Stimulated activated CD4-positive, alpha-beta T cell treated with anti-CD3 and anti-CD28 coated beads, TNF-alpha, amount 100 ng/mL, for 48 hours (primary cell): ENCODE results near the gene MYRIP.

Experiments used
- DNase-seq, 3 donors: peaks; one replicate each; pipeline ENCODE4 v3.0.0-alpha.2; 2020; ENCODE audit warnings: low read depth in 3 of 3

The MYRIP gene

DNA sequence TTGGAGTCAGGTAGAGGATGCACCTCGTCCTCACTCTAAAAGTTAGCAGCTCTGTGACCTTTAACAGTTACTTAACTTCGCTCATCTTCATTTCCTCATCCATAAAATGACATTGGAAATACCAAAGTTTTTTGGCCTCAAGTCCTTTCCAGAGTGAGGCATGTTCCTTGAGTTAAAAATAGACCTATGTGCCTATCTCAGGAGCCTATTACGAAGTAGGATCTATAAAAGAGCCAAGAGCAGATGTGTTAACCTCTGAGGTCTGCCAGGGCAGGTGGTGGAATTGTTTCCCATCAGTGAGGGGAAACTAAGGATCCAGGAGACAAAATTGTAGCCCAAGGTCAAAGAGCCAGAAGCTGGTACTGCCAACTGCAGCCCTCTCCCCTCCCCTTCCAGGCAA is 379.7 kb downstream of the MYRIP start:
- no peak for DNase-seq

DNA sequence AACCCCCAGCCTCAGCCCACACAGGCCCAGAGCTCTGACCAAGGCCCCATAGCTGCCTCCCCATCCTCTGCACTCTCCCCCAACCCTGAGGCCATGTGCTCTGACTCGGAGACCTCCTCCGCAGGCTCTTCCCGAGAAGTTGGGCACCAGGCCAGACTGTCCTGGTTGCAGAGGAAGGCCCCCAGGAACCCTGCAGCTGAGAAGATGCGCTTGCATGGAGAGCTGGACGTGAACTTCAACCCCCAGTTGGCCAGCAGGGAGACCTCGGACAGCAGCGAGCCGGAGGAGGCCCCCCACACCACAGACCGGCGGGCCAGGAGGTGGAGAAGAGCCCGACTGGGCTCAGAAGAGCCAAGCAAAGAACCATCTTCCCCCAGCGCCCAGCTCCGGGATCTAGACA is 380.6 kb downstream of the MYRIP start:
- no peak for DNase-seq

DNA sequence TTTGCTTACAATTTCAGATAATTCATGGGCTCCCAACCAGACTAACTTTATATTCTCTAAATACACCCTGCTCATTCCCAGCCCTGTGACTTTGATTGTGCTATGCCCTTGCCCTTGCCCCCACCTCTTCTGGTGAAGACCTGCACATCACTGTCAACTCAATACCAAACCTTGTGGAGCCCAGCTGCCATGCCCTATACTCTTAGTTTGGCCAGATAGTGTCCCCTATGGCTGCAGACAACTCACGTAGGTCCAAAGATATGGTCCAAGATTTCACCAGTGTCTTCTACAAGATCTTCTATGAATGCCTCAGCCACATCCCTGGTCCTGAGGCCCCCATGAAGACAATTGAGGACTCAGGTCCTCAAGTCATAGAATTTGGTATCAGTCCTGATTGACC is 381.8 kb downstream of the MYRIP start:
- DNase-seq = no peak

DNA sequence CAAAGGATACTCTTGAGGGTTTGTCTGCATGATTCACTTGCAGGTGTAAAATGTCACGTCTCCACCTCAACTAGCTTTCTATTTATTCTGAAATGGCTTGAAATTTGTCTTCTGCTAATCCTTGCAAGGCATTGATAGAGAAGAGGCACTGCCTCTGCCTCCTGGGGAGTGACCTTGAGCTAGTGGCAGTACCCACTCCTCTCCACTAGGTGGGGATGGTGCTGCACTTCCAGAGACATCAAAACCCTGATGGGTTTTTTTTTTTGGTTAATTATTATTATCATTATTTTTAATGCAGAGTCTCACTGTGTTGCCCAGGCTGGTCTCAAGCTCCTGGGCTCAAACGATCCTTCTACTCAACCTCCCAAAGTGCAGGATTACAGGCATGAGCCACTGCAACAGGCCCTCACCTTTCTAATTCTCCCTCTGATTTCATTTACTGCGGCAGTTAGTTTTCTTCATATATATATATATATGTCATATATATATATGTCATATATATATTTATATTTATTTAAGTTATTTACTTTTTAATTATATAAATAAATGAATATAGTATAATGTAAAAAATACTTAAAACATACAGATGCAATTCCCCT is 382.5 kb downstream of the MYRIP start:
- peak; percentile 22 to 32 (median 27) for DNase-seq

DNA sequence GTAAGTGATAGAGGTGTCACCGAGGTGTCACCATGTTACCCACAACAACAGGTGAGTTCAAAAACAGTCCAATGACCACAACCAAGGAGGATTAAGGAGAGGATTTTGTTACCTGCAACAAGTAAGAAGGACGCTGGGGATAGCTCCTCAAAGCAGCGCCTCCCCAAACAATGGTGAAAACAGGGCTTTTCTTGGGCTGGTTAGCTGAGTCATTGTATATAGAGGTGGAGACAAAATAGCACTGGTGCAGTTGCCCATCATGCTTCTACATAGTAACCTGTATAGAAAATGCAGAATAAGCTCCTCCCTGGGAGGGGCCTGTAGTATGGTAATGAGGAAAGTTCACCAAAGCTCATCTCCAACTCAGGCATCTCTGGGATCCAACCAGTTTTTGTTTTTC is 383.2 kb downstream of the MYRIP start:
- no peak for DNase-seq

DNA sequence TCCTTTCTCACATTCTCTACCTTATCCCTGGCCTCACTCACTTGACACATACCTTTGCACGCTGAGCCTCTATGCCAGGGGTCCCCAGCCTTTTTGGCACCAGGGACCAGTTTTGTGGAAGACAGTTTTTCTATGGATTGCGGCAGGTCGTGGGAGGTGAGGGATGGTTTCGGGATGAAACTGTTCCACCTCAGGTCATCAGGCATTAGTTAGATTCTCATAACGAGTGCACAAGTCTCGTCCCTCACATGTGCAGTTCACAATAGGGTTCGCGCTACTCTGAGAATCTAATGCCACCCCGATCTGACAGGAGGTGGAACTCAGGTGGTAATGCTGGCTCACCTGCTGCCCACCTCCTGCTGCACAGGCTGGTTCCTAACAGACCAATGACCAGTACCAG is 387.6 kb downstream of the MYRIP start:
- DNase-seq = no peak

DNA sequence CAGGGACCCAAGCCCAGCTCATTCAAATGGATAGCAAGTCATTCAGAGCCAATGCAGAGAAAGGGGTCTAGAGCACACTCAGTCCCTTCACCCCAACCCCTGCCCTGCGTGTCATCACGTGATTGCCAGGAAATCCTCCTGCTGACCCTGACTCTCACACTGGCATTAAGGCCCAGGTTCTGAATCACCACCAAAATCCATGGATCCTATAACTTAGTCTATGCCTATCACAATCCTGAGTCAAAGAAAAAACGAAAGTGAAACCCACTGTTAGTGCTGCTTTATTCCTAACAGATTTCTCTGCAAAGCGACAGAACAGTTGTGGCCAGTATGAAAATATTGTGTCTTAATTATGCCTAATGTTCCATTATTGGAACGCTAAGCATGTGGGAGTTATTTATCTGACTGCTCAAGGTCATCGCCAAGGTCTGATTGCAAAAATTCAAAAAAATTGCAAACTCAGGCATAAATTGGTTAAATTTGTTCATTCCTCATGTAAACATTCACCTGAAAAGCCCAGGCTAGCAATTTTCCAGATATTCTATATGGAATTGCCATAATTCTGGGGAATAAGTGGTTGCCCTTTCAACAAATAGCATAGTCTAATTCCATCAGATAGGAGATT is 391.4 kb downstream of the MYRIP start:
- no peak for DNase-seq

DNA sequence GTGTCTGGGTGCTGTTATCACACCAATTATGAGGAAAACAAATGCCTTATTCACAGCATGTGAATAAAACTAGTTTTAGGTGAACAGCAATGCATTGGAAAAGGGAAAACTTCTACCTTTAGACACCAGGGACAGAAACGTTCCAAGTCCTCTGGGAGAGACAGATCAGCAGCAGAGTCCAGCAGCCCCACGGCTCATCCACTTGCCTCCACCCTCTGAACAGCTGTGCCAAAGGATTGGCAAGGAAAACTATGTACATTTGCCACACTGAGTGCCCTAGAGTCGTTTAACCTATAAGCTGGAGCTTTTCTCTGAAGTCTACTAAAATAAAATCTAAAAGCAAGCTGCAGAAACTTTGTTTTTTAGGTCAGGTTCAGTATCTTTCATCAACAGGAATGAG is 392.4 kb downstream of the MYRIP start:
- no peak for DNase-seq

DNA sequence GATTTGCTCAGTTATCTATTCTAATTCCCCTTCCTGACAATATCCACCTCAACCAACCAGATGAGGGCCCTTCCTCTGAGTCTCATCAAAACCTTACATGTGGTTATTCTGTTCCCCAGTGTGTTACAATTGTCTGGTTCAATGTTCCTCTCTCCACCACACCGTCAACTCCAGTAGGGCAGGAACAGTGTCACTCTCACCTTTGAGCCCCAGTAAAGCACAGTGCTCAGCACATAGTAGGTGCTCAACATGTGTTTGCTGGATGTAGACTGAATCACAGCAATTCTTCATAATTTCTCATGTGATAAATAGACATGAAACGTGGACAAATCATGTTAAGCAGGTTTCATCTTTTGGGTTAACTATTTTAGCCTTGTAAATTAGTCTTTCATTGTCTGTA is 397.1 kb downstream of the MYRIP start:
- DNase-seq = no peak

DNA sequence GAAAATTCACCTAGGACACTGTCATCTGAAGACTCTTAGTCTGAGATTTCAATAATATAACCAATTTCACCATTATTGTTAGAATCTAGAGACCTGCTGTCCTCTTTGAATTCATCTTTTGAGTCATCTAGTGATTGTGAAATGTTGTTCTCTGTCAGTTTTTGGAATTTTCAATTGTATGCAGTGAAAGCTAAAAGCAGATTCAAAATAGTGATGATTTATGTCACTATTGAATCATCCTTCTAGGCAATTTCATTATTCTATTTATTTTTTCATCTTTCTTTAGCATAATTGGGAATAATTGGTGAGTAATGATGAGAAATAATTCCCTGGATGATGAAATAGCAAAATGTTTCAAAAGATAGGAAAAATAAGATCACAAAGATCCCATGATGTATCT is 398.4 kb downstream of the MYRIP start:
- DNase-seq = no peak

DNA sequence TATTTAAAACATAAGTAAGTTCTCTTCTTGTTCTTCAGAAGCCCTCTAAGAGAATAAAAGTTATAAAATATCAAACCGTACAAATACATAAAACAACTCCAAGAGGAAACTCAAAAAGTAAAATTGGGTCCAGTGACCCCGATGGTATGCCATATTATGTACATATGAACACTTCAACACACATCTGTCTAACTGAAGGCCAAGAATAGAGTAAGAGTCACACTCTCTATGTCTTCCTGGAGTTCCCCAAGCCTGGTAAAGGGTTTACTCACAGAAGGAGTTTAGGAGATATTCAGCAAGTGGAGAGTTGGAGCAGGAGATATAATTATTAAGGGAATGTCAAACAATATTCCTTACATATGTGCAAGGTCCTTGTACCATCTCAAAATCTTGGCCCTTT is 398.8 kb downstream of the MYRIP start:
- DNase-seq = no peak

DNA sequence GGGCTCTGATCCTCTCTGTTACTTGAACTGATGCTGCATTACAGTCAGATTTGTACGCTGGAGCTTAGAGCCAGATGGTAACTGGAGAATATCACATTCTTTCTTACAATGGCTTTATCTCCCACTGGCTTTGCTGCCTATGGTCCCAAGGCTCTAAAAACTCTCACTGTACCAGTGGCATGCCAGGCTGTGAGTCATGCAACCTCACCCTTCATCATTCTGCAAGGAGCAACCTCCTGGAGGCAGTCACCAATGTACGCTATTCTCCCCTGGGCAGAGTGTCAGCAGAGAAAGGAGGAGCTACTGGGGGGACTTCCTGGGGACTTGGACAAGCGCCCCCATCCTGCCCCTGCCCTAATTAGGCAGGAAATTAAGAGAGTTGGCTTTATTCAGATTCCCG is 402.2 kb downstream of the MYRIP start:
- no peak for DNase-seq

DNA sequence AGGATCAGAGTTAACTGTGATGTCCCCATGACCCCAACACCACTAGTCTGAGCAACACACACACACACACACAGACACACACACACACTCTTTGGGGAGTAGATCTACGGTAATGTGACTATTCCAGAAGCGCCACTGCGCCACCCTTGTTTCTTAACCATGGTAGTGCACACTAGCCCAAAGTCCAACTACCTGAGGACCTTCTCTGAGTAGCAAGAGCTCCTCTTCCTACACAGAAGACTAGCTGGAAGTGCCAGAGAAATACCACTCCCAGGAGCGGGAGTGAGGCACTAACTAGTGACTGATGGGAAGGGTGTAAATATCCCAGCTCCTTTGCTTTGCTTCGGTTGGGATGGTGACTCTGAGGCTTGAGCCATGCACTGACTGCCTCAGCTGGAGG is 404.1 kb downstream of the MYRIP start:
- DNase-seq = no peak

DNA sequence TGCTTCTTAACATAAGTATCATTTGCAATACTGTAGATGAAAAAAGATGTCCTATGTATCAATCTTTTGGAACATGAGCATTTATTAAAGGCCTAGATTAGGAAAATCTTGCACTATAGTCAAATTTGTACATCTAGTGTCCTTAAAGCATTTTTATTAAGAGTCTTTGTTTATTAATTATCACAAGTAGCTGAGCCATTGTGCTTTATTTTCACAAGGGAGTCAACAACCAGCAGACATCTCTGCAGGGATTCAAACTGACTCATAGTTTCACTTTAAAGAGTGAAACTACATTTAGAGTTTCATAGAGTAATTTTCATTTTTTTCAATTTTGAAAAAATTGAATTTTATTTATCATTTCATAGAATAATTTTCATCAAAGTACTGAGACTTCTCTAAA is 405.6 kb downstream of the MYRIP start:
- no peak for DNase-seq

DNA sequence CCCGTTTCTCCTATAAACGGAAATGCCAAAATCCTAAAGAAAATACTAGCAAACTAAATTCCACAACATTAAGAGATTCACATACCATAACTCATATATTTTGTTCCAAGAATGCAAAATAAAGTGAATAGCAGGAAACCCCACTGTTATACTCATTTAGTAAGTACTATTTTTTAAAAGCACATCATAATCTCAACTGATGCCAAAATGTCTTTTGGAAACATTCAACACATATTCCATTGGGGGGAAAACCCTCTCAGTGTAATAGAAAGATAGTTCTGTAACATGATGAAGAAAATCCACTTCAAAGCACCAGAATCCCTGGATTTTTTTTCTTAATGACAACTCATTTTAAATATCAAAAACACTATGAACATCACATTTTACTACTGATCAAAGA is 407.1 kb downstream of the MYRIP start:
- DNase-seq = no peak

DNA sequence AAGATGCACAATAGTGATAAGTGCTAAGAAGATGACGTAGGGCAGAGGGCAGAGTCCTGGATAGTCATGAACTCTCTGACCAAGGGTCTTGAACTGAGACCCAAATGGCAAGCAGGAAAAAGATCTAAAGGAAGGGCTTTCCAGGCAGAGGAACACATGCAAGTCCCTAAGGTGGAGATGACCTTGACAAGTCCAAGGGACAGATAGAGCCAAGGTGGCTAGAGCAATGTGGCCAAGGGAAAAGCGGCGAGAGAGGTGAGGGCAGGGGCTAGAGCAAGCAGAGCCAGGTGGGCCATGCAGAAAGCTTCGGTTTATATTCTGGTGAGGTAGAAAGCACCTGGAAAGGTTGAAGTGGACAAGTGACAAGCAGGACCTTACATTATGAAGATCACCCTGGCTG is 414.4 kb downstream of the MYRIP start:
- DNase-seq = no peak

DNA sequence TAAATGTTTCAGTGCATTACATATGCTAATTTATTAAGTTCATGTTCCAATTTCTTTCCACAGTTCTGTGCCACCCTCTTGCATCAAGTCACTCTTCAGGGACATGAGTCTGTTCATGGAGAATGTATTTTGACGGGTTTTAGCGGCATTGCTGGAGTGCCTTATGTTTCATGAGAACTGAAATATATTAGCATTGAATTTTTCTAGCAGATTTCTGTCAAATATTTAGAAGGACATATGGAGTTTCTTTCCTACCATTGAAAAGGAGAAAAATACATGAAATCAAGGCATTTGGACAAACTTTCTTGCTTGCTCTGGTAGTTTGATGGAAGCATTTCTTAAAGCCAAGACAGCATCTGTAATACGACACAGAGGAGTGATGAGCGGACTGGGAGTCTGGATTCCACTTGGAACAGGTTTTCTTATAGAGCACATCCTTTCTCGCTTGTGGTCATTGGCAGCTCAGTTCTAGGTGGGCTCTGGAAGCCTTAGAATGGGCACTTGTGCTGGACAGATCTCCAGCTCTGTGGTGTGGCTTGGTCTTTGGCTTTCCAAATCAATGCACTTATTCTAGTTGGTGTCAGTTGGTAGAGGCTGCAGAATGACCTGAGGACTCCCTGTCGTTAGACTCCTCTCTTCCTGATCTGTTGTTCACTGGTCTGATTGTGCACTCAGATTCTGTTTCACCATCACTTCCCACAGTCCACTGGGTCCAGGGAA is 415.5 kb downstream of the MYRIP start:
- DNase-seq = no peak

DNA sequence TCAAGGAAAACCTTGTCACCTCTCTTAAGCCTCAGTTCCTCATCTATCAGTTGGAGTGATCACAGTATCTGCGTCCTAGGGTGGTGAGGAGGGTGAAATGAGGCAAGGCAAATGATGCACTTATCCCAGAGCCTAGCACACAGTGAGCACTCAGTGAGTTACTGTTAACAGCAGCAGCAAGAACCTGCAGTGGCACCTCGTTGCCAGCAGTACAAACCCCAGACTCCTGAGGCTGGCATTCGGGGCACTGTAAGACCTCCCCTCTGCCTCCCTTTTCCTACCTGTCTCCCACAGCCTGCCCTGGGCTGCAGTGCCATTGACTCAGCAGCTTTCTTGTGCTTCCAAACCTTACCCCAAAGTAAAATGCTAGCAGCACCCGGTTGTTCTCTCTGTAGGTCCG is 417.2 kb downstream of the MYRIP start:
- no peak for DNase-seq

DNA sequence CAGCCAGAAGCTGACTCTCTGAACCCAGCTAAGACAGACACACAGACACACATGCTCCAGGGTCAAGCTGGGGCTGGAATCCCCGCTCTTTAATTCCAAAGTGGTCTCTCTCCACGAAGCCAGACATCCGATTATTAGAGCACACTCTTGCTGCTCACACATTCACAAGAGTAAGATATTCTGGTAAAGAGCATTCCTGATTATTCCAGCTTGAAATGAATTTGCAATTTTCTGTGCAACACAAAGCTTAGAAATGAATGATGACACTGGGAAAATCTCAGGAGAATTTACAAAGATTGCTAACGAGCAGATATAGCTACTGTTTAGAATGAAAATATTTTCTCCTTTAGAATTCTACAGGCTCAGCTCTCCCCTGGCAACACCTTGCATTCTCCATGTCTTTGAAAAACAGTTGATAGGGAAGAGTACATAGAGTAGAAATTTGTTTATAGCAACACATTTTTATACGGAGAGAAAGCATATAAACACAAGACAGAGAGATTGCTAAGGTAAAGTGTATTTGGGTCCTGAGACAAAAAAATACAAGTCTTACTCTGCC is 419.5 kb downstream of the MYRIP start:
- DNase-seq = no peak

DNA sequence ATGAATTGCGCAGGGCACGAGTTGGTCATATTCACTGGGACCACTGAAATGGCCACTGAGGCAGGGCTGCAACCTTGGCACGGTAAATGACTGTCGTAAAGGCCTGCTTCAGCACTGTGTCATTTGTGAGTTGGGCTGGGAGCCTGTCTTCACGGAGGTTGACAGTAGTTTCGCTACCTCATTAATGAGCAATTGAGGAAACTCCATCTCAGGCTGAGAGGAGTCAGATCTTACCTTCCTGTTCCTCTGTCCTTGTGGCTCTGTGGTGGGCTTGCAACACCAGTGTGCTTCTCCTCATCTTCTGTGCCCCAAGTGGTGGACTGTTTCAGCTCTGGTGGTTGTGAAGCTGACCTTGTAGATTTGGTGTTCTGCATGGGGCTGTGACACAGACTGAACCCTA is 420.0 kb downstream of the MYRIP start:
- DNase-seq = no peak

DNA sequence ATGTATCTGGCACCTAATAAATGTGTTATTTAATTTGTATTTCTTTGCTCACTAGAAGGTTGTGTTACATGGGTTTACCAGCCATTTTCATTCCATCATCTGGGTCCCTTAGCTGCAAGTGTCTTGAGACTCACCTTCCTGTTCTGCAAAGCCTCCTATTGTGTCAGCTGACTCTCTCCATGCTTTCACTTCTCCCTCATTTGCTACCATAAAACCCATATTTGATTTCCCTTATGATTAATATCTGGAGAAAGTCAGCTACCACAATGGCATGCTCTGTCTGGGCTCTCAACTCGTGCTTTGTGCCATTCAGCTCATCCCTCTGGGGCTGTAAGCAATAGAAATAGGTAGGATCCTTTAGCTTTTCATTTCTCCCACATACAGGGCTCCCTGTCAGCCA is 420.6 kb downstream of the MYRIP start:
- no peak for DNase-seq

DNA sequence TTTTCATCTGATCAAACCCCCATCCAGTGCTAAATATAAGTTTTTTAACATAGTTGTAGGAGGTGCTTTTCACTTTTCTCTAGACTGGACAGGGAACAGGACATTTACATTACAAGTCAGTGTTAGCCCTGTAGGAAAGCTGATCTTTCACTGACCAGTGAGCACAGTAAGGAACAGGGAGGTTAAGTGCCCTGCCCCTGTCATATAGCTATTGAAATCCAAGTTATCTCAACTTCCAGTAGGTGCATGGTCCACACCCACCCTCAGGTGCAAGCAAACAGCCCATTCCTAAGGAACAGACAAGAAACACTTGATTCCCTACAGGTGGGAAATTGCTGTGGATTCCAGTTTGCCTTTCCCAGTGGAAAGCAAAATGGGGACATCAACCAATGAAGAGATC is 421.0 kb downstream of the MYRIP start:
- DNase-seq = no peak

DNA sequence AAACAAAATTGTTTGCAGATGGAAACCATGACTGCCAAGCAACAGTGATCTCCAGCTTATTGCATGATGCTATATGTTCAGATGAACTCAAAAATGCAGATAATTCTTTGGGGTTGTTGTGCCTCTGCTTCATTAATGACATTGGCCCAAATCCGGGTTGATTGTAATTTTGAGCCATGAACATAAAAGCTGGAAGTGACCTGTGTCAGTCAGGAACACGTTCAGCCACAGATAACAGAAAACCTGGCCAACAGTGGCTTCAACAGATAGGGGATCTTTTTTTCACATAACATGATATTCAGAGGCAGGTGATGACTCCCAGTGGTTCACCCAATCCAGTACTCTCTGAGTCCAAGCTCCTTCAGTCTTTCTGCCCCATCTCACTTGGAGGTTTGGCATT is 423.2 kb downstream of the MYRIP start:
- DNase-seq = no peak
